Caco-2 (cell line): ENCODE results near the gene BCS1L. TPM values are rescaled to one million over a fixed set of nuclear protein-coding genes. Genes with fewer than 3 reads are reported as not detected.
"Not testable (repeated sequence)": the region's sequence is repeated elsewhere in the genome, so short reads cannot be mapped to it uniquely, and the experiment has no call there.

Experiments used
- BruUV-seq: library from RNA; stranded (reverse); fragments of 400-500 nt; replicated peaks from 2 replicates; lab custom pipeline; 2021; lab: Mats Ljungman, UMichigan
- CTCF ChIA-PET: fragments of 300-600 bp; sonication (Branson Sonifier 250); formaldehyde crosslinking; loops from one replicate; lab custom pipeline; 2022; ENCODE audit warnings: antibody characterized with exemption; lab: Charles Lee
- POLR2A ChIA-PET: fragments of 300-600 bp; sonication (Branson Sonifier 250); formaldehyde crosslinking; loops from one replicate; lab custom pipeline; 2022; ENCODE audit warnings: antibody characterized with exemption; lab: Charles Lee
- DNase-seq, 2 experiments: peaks; one replicate each; pipeline versions ENCODE4 v3.0.0 to v3.0.0-alpha.2; 2020 to 2022
- H3K27me3 ChIP-seq: replicated peaks from 2 replicates; pipeline ENCODE4 v1.6.0; 2011; ENCODE audit warnings: low read length; ENCODE audit not compliant: control insufficient read depth, insufficient read depth
- H3K36me3 ChIP-seq: 2 replicates; pipeline ENCODE4 v1.5.1; 2011; ENCODE audit warnings: low read length; ENCODE audit not compliant: control insufficient read depth, insufficient read depth
- H3K4me1 ChIP-seq: fragments of 250-450 bp; sonication (Bioruptor Pico); 2 replicates; pipeline ENCODE4 v1.5.1; 2020; ENCODE audit warnings: mild to moderate bottlenecking
- H3K4me3 ChIP-seq: 2 replicates; pipeline ENCODE4 v1.5.1; 2011; ENCODE audit warnings: low read depth, mild to moderate bottlenecking, control low read depth, low read length
- H3K9me3 ChIP-seq: fragments of 250-450 bp; sonication (Bioruptor Pico); 2 replicates; pipeline ENCODE4 v1.5.1; 2020; ENCODE audit warnings: mild to moderate bottlenecking, moderate library complexity
- H3K27ac Mint-ChIP-seq: one replicate; pipeline ENCODE4 v1.8.0; 2022; ENCODE audit warnings: mixed read lengths; ENCODE audit not compliant: unreplicated experiment
- H3K27me3 Mint-ChIP-seq: one replicate; pipeline ENCODE4 v1.8.0; 2022; ENCODE audit warnings: mixed read lengths; ENCODE audit not compliant: insufficient read depth, unreplicated experiment
- H3K36me3 Mint-ChIP-seq: one replicate; pipeline ENCODE4 v1.8.0; 2022; ENCODE audit warnings: mild to moderate bottlenecking, mixed read lengths; ENCODE audit not compliant: insufficient read depth, unreplicated experiment
- H3K4me1 Mint-ChIP-seq: one replicate; pipeline ENCODE4 v1.8.0; 2022; ENCODE audit warnings: low read depth, mixed read lengths; ENCODE audit not compliant: unreplicated experiment
- H3K4me3 Mint-ChIP-seq: one replicate; pipeline ENCODE4 v1.8.0; 2022; ENCODE audit warnings: mild to moderate bottlenecking, moderate library complexity, mixed read lengths; ENCODE audit not compliant: unreplicated experiment
- H3K9me3 Mint-ChIP-seq: one replicate; pipeline ENCODE4 v1.8.0; 2022; ENCODE audit warnings: mixed read lengths; ENCODE audit not compliant: unreplicated experiment
- CTCF ChIP-seq, 2 experiments: fragments of 200-600 bp in 1 of 2; IDR thresholded peaks; 1 replicate in 1 of 2; 2 replicates in 1 of 2; pipeline versions ENCODE4 v1.5.1 to v1.8.0; 2011 to 2022; ENCODE audit warnings: antibody characterized with exemption in 1 of 2, control low read depth in 1 of 2, inconsistent platforms in 1 of 2, low read depth in 1 of 2, low read length in 1 of 2, mild to moderate bottlenecking in 1 of 2, moderate library complexity in 1 of 2; ENCODE audit not compliant: insufficient read depth in 1 of 2, severe bottlenecking in 1 of 2, unreplicated experiment in 1 of 2
- intact Hi-C: fragments of 100-400 bp; cut with micrococcal nuclease; formaldehyde crosslinking; loops from one replicate; pipeline ENCODE4 v1.10.0; 2022; ENCODE audit not compliant: unreplicated experiment
- total RNA-seq: library from RNA; stranded (reverse); gene quantifications from 2 replicates; pipeline ENCODE4 v1.2.3, GENCODE V29; 2022

Gene BCS1L
- total RNA-seq, 1 experiment from 2014 or later = 68.3 TPM

- ChIA-PET POLR2A (interaction anchor here (0.6 to 1.5 kb wide), 4 partner anchors 15 to 506 kb away, joined by 3 to 6 read pairs (median 4); partner anchors contain the start of genes BCS1L, RNF25, STK36 and TTLL4), CTCF (interaction anchor here (0.6 to 2.3 kb wide), 14 partner anchors 10 to 1395 kb away, joined by 3 to 42 read pairs (median 4); partner anchors contain the start of genes BCS1L, RNF25, STK36 and TTLL4)
- not testable (repeated sequence) for H3K4me1 Mint-ChIP-seq, H3K27me3 ChIP-seq, H3K36me3 ChIP-seq, H3K27ac Mint-ChIP-seq, H3K4me3 ChIP-seq, H3K4me3 Mint-ChIP-seq, BruUV-seq, H3K9me3 Mint-ChIP-seq, H3K4me1 ChIP-seq, H3K36me3 Mint-ChIP-seq, H3K27me3 Mint-ChIP-seq, H3K9me3 ChIP-seq
- intact Hi-C loops = loop anchor here (1.0 kb wide), 4 partner anchors 15 to 160 kb away; partner anchors contain the start of genes RNF25, STK36 and TTLL4
- peak; percentile 78 to 79 for DNase-seq
- TF ChIP-seq CTCF (IDR thresholded peaks at IDR 0.05; ENCODE audit: insufficient read depth in 1 of 2, low read depth in 1 of 2, low read length in 1 of 2, severe bottlenecking in 1 of 2, unreplicated experiment in 1 of 2) = peak; percentile 83 to 93
Measured at GRCh38 chr2:218687400-218688060, 28.0 kb downstream of the BCS1L start.

GRCh38 chr2:218691234-218691633 is 31.8 kb downstream of the BCS1L start:
- Mint-ChIP-seq H3K27ac (no peak overlapping the region), H3K9me3 (no peaks in the 10 kb centered on the region), H3K4me3 (no peak overlapping the region), H3K36me3 (peaks cover 17% of the 10 kb centered on the region), H3K4me1 (peaks cover 6% of the 10 kb centered on the region), H3K27me3 (no peaks in the 10 kb centered on the region)
- CTCF ChIA-PET = no interaction called here
- no peaks in the 10 kb centered on the region for H3K36me3 ChIP-seq
- H3K4me1 ChIP-seq = no peaks in the 10 kb centered on the region
- no peak for DNase-seq
- POLR2A ChIA-PET = no interaction called here
- H3K27me3 ChIP-seq = no peaks in the 10 kb centered on the region
- TF ChIP-seq CTCF (IDR thresholded peaks at IDR 0.05; ENCODE audit: insufficient read depth in 1 of 2, low read depth in 1 of 2, low read length in 1 of 2, severe bottlenecking in 1 of 2, unreplicated experiment in 1 of 2) = no peak
- intact Hi-C loops = no loop called here
- H3K9me3 ChIP-seq = no peaks in the 10 kb centered on the region
- H3K4me3 ChIP-seq = no peak overlapping the region
- no TSS peak for BruUV-seq

GRCh38 chr2:218694405-218695145 is 35.1 kb downstream of the BCS1L start:
- Histone ChIP-seq H3K4me3 (no peak overlapping the region), H3K27me3 (no peaks in the 10 kb centered on the region), H3K36me3 (no peaks in the 10 kb centered on the region; the same call in 1 of the 2 replicates), H3K9me3 (no peaks in the 10 kb centered on the region), H3K4me1 (no peaks in the 10 kb centered on the region)
- DNase-seq = peak in 1 of 2 experiments; percentile 23
- H3K9me3 Mint-ChIP-seq = no peaks in the 10 kb centered on the region
- no peak overlapping the region for H3K4me3 Mint-ChIP-seq
- BruUV-seq = no TSS peak
- intact Hi-C loops = no loop called here
- CTCF ChIA-PET = interaction anchor here (1.4 kb wide), 1 partner anchor 16 kb away, joined by 6 read pairs; the partner anchor contains the start of gene TTLL4
- peaks cover 17% of the 10 kb centered on the region for H3K36me3 Mint-ChIP-seq
- no peaks in the 10 kb centered on the region for H3K27me3 Mint-ChIP-seq
- POLR2A ChIA-PET = no interaction called here
- peaks cover 6% of the 10 kb centered on the region for H3K4me1 Mint-ChIP-seq
- no peak for TF ChIP-seq CTCF (IDR thresholded peaks at IDR 0.05; ENCODE audit: insufficient read depth in 1 of 2, low read depth in 1 of 2, low read length in 1 of 2, severe bottlenecking in 1 of 2, unreplicated experiment in 1 of 2)
- H3K27ac Mint-ChIP-seq = no peak overlapping the region
